ENCODE data around the gene TCF4.

DNA sequence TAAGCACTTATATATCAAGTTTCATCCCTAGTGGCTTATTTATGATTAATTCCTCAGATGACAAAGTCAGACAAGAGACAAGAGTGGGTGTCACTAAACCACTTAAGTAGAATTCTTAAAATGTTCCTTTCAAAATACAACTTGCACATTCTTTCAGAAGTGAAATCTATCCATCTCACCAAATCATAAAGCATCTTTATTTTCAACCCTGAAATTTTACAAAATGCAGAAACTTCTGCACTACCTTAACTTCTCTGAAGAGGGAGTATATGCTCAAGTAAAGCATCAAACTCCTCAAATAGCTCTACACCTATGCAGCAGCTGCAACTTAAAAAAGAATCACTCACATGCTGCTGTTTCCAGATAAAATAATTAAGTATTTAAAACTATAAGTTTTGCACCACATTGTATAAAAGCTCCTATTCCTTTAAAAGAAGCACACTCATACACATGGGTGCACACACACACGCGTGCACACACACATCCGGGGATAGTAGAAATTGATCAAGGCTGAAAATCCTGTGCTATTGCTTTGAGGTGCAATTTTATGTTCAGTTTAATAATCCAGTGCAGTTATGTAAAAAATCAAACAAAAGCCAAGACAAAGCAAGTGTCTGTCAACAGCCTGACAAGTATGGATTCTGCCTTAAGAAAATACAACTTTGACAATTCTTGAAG lies 244.5 kb downstream of the TCF4 start:
- TF ChIP-seq POLR2AphosphoS5 (IDR thresholded peaks at IDR 0.05; ENCODE audit: borderline replicate concordance, low read depth, low read length) (no peak; the same call in 1 of the 2 replicates), EZH2 (IDR thresholded peaks at IDR 0.05) (no peak)
